Central memory CD4-positive, alpha-beta T cell (primary cell): ENCODE results near the gene FNIP2.
"Not testable (repeated sequence)": the region's sequence is repeated elsewhere in the genome, so short reads cannot be mapped to it uniquely, and the experiment has no call there.

Experiments
- DNase-seq: peaks from one replicate; pipeline ENCODE4 v3.0.0; 2022

Gene FNIP2

DNA sequence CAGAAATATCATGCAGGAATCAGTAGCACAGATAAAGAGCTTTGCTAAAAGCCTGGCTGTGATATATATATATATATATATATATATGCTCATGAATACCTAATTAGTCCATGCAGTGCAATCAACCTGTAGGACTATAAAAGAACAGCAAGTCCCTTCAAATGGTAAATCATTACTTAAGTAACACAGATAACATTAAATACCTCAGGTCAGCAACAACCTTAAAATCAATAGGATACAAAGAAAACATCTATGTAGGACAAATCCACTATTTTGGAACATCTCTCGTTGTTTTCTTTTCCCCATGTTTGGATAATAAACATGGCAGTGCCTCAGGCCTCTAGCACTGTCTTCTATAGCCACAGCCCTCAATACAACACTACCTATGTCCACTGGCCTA, 106.6 kb downstream of the FNIP2 start:
- DNase-seq, result no peak

GRCh38 chr4:158877069-158877468, 108.2 kb downstream of the FNIP2 start:
- no peak for DNase-seq

- not testable (repeated sequence) for DNase-seq
These were observed 113.3 kb downstream of the FNIP2 start for GRCh38 chr4:158882142-158882541.

- DNase-seq, result no peak
These were observed 115.5 kb downstream of the FNIP2 start for GRCh38 chr4:158884280-158884679.

- no peak for DNase-seq
These were observed 116.7 kb downstream of the FNIP2 start for GRCh38 chr4:158885564-158885963.

DNA sequence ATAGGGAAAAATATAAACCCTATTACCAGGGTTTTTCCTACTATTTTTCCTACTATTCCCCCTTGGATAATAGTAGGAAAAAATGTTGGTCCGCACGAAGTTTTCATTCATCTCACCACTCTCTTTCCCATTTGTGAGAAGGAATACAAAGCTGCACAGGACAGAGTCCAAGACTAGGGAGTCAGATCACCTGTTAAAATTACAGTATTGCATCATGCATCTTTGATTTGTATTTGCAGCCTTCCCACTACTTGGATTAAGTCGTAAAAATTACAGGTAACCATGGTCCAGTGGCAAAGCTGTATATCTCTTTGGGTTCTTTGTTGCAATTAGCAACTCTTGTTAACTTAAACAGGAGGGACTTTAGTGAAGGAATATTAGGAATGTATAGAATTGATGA, 121.5 kb downstream of the FNIP2 start:
- no peak for DNase-seq

DNA sequence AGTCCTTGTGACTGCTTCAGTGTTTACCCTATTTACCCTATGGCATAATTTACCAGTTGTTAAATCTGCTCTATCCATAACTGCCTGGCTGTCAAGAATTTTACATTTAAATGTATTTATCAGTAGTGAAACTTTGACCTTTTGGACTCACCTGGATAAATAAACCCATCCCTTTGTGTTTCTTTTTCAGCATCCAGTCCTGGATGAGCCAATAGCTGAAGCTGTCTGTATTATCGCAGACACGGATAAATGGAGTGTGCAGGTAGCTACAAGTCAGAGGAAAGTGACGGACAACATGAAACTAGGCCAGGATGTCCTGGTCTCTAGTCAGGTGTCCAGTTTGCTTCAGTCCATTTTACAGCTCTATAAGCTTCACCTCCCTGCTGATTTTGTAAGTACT, 122.4 kb downstream of the FNIP2 start:
- DNase-seq, result no peak

DNA sequence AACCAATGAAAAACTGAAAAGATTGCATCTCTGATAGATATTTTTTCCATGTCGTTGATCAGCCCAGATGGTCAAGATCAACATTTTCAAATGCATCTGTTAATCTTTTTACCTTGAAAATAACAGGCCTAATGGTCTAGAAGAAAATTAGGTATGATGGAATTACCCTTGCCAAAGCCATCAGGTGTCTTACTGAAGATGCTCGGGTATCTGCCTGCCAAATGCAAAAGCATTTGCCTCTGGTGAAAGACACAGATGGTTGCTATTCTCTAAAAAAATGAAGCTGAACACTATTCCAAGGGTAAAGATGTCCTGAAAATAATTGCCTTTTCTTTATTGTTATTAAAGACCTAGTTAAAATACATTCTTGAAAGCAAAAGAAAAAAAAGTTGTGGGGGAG, 126.0 kb downstream of the FNIP2 start:
- no peak for DNase-seq

DNA sequence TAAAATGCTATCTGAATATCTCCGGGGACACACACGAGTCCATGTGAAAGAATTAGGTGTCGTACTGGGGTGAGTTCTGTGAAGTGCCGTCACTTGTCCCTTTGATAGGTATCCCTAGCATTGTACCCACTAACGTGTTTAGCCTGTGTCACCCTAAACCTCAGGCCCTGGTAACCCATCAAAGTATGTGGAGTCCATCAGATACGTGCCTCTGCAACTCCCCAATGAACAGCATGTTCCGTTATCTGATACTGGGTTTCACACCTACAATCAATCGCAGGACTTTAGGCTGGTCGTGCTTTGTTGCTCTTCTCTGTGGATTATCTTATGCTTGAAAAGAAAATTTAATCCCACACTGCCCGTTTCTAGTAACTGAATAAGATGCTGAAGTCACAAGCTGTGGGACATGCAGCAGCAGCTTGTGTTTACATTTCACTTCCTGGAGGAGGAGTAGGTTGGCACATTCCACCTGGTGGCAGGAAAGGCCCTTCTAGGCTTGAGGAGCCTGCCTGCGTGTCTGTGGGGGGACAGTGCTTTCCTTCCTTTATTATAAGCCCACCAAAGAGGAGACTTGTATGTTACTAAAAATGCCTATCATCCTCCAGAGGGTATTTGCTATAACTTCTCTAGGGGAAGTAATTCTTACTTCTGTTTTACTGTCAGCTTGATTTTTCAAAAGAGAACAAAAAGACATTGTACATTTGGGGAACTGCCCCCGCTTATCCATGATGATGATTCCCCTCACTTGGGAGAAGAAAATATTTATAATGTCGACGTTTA, 127.2 kb downstream of the FNIP2 start:
- no peak for DNase-seq

DNA sequence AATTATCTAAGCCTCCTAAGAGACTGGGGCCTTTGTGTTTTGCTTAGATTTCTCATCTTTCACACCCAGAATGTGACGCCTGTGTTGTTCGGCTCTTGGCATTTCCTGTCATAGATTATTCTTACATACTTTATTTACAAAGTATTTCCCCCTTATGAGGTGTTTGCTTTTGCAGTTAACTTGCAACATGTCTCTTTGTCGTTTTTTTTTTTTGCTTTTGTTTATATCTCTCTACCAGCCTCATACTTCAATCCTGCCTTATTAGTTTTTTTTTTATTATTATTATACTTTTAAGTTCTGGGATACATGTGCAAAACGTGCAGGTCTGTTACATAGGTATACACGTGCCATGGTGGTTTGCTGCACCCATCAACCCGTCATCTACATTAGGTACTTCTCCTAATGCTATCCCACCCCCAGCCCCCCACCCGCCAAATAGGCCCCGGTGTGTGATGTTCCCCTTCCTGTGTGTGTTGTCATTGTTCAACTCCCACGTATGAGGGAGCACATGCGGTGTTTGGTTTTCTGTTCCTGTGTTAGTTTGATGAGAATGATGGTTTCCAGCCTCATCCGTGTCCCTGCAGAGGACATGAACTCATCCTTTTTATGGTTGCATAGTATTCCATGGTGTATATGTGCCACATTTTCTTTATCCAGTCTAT, 127.9 kb downstream of the FNIP2 start:
- not testable (repeated sequence) for DNase-seq

- DNase-seq, result not testable (repeated sequence)
These were observed 131.6 kb downstream of the FNIP2 start for GRCh38 chr4:158900408-158900807.

DNA sequence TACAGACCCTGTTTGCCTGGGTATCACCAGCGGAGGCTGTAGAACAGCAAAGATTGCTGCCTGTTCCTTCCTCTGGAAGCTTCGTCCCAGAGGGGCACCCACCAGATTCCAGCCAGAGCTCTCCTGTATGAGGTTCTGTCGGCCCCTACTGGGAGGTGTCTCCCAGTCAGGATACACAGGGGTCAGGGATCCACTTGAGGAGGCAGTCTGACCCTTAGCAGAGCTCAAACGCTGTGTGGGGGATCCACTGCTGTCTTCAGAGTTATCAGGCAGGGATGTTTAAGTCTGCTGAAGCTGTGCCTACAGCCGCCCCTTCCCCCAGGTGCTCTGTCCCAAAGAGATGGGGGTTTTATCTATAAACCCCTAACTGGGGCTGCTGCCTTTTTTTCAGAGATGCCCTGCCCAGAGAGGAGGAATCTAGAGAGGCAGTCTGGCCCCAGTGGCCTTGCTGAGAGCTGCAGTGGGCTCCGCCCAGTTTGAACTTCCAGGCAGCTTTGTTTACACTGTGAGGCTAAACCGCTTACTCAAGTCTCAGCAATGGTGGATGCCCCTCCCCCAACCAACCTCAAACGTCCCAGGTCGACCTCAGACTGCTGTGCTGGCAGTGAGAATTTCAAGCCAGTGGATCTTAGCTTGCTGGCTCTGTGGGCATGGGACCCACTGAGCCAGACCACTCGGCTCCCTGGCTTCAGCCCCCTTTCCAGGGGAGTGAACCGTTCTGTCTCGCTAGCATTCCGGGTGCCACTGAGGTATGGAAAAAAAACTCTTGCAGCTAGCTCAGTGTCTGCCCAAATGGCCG, 133.7 kb downstream of the FNIP2 start:
- DNase-seq, result peak; percentile 37

- DNase-seq, result no peak
These were observed 134.2 kb downstream of the FNIP2 start for GRCh38 chr4:158903079-158903456.

DNA sequence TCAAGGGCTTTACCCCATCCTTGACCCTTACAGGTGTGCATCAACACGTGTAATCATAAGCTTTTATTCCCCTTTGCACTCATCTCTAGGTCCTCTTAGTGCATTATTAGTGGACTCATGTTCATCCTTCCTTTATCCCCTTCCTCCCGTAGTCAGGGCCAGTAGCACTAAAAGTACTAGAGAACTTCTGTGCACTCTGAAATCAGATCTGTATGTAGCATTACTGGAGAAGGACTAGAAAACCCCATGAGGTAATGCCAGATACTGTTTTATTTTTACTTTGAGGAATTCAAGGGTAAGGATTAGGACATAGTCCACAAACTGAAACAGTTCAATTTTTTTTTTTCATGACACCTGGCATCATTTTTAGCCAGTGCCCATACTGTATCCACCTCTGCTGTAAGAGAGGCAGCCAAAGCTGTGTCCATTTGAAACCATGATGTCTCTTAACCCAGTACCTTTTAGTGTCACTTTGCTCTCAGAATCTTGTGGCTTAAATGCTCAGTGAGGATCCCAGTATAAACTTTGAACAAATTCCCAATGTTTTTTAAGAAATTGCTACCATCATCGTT, 134.7 kb downstream of the FNIP2 start:
- no peak for DNase-seq

DNA sequence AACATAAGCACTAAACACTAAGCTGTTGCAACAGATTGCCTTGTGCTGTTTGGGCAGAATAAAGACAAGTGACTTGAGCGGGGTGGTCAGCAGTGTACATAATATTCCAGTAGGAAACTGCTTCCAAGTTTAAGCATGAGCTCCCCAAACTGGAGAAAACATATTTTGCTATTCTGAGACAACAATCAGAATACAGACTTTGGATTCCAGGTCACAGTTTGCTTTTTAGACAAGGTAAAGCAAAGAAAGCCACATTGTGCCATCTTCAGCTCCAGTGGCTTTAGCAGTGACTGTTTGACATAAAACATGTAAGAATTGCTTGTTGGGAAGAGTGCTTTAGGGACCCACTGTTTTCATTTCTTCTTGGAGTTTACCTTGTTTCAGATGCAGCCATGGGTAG, 136.0 kb downstream of the FNIP2 start:
- DNase-seq, result no peak

DNA sequence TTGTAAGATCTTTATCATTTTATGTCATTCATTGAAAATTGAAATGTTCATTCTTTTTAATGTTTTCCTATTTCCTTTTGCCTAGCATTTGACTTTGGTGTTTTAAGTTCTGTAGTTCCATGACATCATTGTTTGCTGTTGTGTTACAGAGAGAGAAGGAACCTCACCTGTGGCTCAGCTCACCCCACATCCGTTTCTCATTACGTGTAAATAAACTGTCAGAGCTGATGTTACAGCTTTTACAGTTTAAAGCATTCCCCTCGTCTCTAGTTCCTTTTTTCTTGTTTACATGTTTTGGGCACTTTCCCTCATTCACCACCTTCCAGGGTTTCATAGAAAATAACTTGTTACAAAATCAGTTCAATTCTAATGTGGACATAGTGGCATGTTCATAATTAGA, 137.2 kb downstream of the FNIP2 start:
- peak; percentile 41 for DNase-seq

DNA sequence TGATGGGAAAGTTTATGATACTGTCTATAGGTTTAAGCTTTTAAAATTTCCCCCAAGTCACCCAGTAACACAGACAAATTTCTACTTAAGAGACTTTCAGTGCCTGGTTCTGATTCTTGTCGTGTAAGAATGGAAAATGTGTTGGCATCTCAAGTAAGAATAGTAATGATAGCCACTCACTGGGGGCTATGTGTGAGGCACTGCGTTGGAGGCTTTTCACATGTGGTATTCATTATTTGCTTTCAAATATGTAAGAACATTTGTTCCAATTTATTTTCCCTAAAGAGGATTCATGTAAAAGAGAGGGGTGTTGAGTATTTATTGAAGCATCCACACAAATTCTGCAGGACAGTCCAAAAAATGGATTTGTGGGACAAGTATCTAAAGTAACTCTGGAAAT, 143.6 kb downstream of the FNIP2 start:
- DNase-seq, result no peak

DNA sequence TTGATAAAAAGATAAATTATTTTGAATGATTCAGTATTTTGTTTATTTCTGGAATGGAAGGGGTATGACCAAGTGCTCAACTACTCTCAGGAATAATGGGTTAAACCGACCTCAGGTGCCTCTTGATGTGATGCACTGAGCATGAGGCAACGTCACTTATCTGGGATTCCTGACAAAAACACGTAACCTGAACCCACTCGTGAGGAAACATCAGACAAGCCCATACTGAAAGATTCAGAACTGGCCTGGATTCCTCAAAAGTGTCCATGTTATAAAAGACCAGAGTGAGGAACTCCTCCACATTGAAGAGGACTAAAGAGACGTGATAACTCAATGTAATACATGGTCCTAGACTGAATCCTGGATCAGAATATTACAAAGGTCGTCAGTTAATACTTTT, 144.0 kb downstream of the FNIP2 start:
- no peak for DNase-seq

- no peak for DNase-seq
These were observed 144.9 kb downstream of the FNIP2 start for GRCh38 chr4:158913766-158914165.

- DNase-seq, result no peak
These were observed 145.4 kb downstream of the FNIP2 start for GRCh38 chr4:158914218-158914617.

DNA sequence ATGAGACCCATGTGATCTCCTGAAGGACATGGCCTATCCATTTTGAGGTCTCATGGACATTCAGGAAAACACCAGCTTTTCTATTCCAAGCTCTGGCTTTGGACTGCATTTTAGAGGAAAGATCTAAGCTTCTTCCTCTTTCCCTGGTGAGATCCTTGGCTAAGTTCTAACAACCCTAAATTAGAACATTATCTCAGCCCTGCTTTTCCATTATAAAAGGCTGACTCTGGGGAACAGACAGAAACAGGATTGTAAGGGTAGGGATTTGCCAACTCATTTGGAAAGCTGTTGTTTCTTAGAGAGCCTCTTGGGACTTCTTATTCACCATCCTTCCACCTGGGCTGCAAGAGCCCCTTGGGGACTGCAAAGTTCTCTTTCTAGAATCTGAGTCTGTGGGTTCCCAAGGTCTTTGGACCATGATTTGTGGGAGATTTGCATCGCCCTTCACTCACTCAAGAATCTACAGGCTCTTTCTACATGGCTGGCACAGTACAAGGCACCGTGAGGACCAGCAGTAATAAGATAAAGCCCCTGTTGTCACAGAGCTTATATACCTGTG, 146.9 kb downstream of the FNIP2 start:
- no peak for DNase-seq

DNA sequence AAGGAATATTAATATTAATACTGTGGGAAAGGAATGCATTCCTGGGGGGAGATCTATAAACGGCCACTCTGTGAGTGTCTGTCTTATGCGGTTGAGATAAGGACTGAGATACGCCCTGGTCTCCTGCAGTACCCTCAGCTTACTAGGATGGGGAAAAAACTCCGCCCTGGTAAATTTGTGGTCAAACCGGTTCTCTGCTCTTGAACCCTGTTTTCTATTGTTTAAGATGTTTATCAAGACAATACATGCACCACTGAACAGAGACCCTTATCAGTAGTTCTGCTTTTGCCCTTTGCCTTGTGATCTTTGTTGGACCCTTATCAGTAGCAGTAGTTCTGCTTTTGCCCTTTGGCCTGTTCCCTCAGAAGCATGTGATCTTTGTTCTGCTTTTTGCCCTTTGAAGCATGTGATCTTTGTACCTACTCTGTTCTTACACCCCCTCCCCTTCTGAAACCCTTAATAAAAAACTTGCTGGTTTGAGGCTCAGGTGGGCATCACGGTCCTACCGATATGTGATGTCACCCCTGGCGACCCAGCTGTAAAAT, 151.7 kb downstream of the FNIP2 start:
- not testable (repeated sequence) for DNase-seq

DNA sequence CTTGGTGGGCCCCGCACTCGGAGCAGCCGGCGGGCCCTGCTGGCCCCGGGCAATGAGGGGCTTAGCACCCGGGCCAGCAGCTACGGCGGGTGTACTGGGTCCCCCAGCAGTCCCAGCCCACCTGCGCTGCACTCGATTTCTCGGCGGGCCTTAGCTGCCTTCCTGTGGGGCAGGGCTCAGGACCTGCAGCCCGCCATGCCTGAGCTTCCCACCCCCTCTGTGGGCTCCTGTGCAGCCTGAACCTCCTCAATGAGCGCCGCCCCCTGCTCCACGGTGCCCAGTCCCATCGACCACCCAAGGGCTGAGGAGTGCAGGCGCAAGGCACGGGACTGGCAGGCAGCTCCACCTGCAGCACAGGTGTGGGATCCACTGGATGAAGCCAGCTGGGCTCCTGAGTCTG, 158.9 kb downstream of the FNIP2 start:
- DNase-seq, result not testable (repeated sequence)
